T-cell (primary cell): Measurements from ENCODE around the gene CNTNAP2. TPM values are rescaled to one million over a fixed set of nuclear protein-coding genes. Genes with fewer than 3 reads are reported as not detected.

Source experiments
- ATAC-seq, 4 experiments: fragments of 200-7000 bp in 3 of 4; fragments of 150-1000 bp in 1 of 4; cut with Tn5 transposase; replicated peaks in 1 of 4; 1 replicate in 3 of 4; 2 replicates in 1 of 4; pipeline ENCODE4 v1.10.0; 2021; ENCODE audit warnings: moderate library complexity in 3 of 4, mild to moderate bottlenecking in 2 of 4, moderate number of reproducible peaks in 1 of 4
- CTCF ChIA-PET, 2 donors: fragments of 300-600 bp; sonication (Branson Sonifier 250); formaldehyde crosslinking; loops; one replicate each; lab custom pipeline; 2022; ENCODE audit warnings: antibody characterized with exemption in 2 of 2; lab: Charles Lee
- POLR2A ChIA-PET, 2 donors: fragments of 300-600 bp; sonication (Branson Sonifier 250); formaldehyde crosslinking; loops; one replicate each; lab custom pipeline; 2022; ENCODE audit warnings: antibody characterized with exemption in 2 of 2; lab: Charles Lee
- DNase-seq, 35 experiments: peaks; one replicate each; pipeline versions ENCODE4 v3.0.0 to v3.0.0-alpha.2; 2013 to 2023
- H3K27ac ChIP-seq: one replicate; pipeline ENCODE4 v1.5.1; 2013; ENCODE audit warnings: low read length
- H3K27me3 ChIP-seq, 2 experiments: replicated peaks in 1 of 2; 1 replicate in 1 of 2; 2 replicates in 1 of 2; pipeline versions ENCODE4 v1.6.1 to v1.7.0; 2013; ENCODE audit warnings: low read length in 1 of 2, mixed read lengths in 1 of 2; ENCODE audit not compliant: control insufficient read depth in 2 of 2, insufficient read depth in 2 of 2; ENCODE audit errors: extremely low read depth in 1 of 2
- H3K36me3 ChIP-seq, 2 donors: 1 replicate in 1 of 2; 2 replicates in 1 of 2; pipeline versions ENCODE4 v1.6.1 to v1.7.0; 2013; ENCODE audit warnings: low read length in 1 of 2; ENCODE audit not compliant: control insufficient read depth in 2 of 2, insufficient read depth in 1 of 2; ENCODE audit errors: extremely low read depth in 1 of 2
- H3K4me1 ChIP-seq, 2 experiments: 1 replicate in 1 of 2; 2 replicates in 1 of 2; pipeline versions ENCODE4 v1.6.1 to v1.7.0; 2013; ENCODE audit warnings: low read length in 2 of 2, mixed read lengths in 1 of 2; ENCODE audit not compliant: insufficient read depth in 2 of 2, control insufficient read depth in 1 of 2; ENCODE audit errors: extremely low read depth in 1 of 2
- H3K4me3 ChIP-seq, 2 donors: 1 replicate in 1 of 2; 2 replicates in 1 of 2; pipeline versions ENCODE4 v1.5.1 to v1.7.0; 2013; ENCODE audit warnings: mild to moderate bottlenecking in 2 of 2, low read length in 1 of 2, moderate library complexity in 1 of 2; ENCODE audit not compliant: control insufficient read depth in 1 of 2; ENCODE audit errors: extremely low read depth in 1 of 2
- H3K9me3 ChIP-seq: 2 replicates; pipeline ENCODE4 v1.7.0; 2013
- H3K27ac Mint-ChIP-seq, 2 donors: one replicate each; pipeline ENCODE4 v1.8.0; 2020 to 2021; ENCODE audit warnings: mild to moderate bottlenecking in 2 of 2, mixed read lengths in 2 of 2
- H3K27me3 Mint-ChIP-seq, 2 donors: one replicate each; pipeline ENCODE4 v1.8.0; 2021 to 2022; ENCODE audit warnings: mixed read lengths in 2 of 2
- H3K36me3 Mint-ChIP-seq: one replicate; pipeline ENCODE4 v1.8.0; 2021; ENCODE audit warnings: mixed read lengths
- H3K4me1 Mint-ChIP-seq, 3 donors: one replicate each; pipeline ENCODE4 v1.8.0; 2020 to 2022; ENCODE audit warnings: mixed read lengths in 3 of 3, mild to moderate bottlenecking in 1 of 3
- H3K4me3 Mint-ChIP-seq, 3 donors: one replicate each; pipeline ENCODE4 v1.8.0; 2020 to 2022; ENCODE audit warnings: mild to moderate bottlenecking in 3 of 3, mixed read lengths in 3 of 3, moderate library complexity in 3 of 3
- H3K9me3 Mint-ChIP-seq, 3 donors: one replicate each; pipeline ENCODE4 v1.8.0; 2020 to 2022; ENCODE audit warnings: mixed read lengths in 3 of 3
- WGBS: methylation state at CpG from one replicate; pipeline ENCODE4 v1.1.5; 2013; ENCODE audit warnings: missing lambda C conversion rate; ENCODE audit not compliant: insufficient coverage; 5-methylcytosine and 5-hydroxymethylcytosine counted together
- total RNA-seq, 35 experiments: library from RNA in 6 of 35; stranded (reverse) in 6 of 35; fragments of 120-200 nt in 1 of 35; gene quantifications; one replicate each; pipeline versions ENCODE4 v1.2.1 to v1.2.4 and lab custom pipeline; 2013 to 2026

CNTNAP2 gene
- total RNA-seq, 5 donors from 2014 or later (not counting 1 experiment from before 2014, with no cell fraction given): 0.15 to 0.72 (median 0.21) TPM

- Histone ChIP-seq H3K27me3 (peaks cover 4 to 16% of the 10 kb centered on the region in 2 experiments), H3K9me3 (no peaks in the 10 kb centered on the region), H3K36me3 (no peaks in the 10 kb centered on the region), H3K4me1 (peaks cover 0 to 9% of the 10 kb centered on the region in 2 experiments), H3K27ac (no peak overlapping the region), H3K4me3 (no peak overlapping the region)
- 72% methylated on average over 7 of the region's 15 CpGs for WGBS
- H3K4me1 Mint-ChIP-seq: peaks cover 15 to 17% (median 15%) of the 10 kb centered on the region in 3 donors
- peaks cover 66 to 80% of the 10 kb centered on the region in 2 donors for H3K27me3 Mint-ChIP-seq
- H3K36me3 Mint-ChIP-seq: no peaks in the 10 kb centered on the region
- POLR2A ChIA-PET: no interaction called here
- DNase-seq (no peak), ATAC-seq (no peak)
- H3K4me3 Mint-ChIP-seq: peak overlapping the region in 1 of 3 donors; percentile 15
- CTCF ChIA-PET: no interaction called here
- H3K9me3 Mint-ChIP-seq: no peaks in the 10 kb centered on the region
- no peak overlapping the region for H3K27ac Mint-ChIP-seq
Observed at GRCh38 chr7:148340438-148341280, 2224.1 kb downstream of the CNTNAP2 start.

- no CpG with 5 or more reads among the region's 1 CpG for WGBS
- H3K4me3 Mint-ChIP-seq: no peak overlapping the region
- ChIA-PET POLR2A (no interaction called here), CTCF (no interaction called here)
- Histone ChIP-seq H3K9me3 (no peaks in the 10 kb centered on the region), H3K27ac (no peak overlapping the region), H3K36me3 (no peaks in the 10 kb centered on the region), H3K4me3 (no peak overlapping the region), H3K27me3 (peaks cover 0 to 7% of the 10 kb centered on the region in 2 experiments), H3K4me1 (peaks cover 0 to 4% of the 10 kb centered on the region in 2 experiments)
- peaks cover 34 to 53% of the 10 kb centered on the region in 2 donors for H3K27me3 Mint-ChIP-seq
- H3K9me3 Mint-ChIP-seq: no peaks in the 10 kb centered on the region
- peaks cover 6 to 8% (median 6%) of the 10 kb centered on the region in 3 donors for H3K4me1 Mint-ChIP-seq
- ATAC-seq (no peak), DNase-seq (no peak)
- H3K27ac Mint-ChIP-seq: no peak overlapping the region
- H3K36me3 Mint-ChIP-seq: no peaks in the 10 kb centered on the region
Observed at GRCh38 chr7:148344406-148344805, 2227.8 kb downstream of the CNTNAP2 start.

DNA sequence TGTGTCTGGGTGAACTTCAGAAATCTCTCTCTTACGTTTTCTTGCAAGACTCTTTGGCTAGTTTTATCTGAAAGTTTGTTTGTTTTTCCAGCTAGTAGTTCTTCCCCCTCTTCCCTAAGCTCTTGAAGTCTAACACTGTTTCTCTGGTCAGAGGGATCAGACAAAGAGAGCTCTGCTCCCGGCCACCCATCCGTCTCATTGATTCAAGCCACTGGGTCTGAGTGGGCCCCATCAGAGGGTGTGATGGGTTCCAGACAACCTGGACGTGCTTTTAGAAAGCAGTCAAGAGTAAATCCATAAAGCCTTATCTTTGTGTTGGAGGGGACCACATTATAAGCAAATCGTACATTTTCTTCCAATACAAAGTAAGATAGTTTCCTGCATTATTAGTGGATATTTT lies 2231.4 kb downstream of the CNTNAP2 start:
- ATAC-seq: no peak
- no peaks in the 10 kb centered on the region for H3K4me1 Mint-ChIP-seq
- no peak for DNase-seq
- ChIA-PET POLR2A (no interaction called here), CTCF (interaction anchor here (0.6 to 0.8 kb wide), 2 partner anchors 52 to 445 kb away, joined by 3 to 5 read pairs; no protein-coding TSS in a partner anchor)
- no peak overlapping the region for H3K27ac Mint-ChIP-seq
- no peaks in the 10 kb centered on the region for H3K27me3 ChIP-seq
- no peak overlapping the region for H3K4me3 Mint-ChIP-seq
- no peaks in the 10 kb centered on the region for H3K36me3 ChIP-seq
- WGBS: no CpG with 5 or more reads among the region's 5 CpGs
- peaks cover 10 to 34% of the 10 kb centered on the region in 2 donors for H3K27me3 Mint-ChIP-seq
- no peak overlapping the region for H3K27ac ChIP-seq
- H3K9me3 Mint-ChIP-seq: no peaks in the 10 kb centered on the region
- H3K4me1 ChIP-seq: no peaks in the 10 kb centered on the region
- no peaks in the 10 kb centered on the region for H3K36me3 Mint-ChIP-seq
- H3K9me3 ChIP-seq: no peaks in the 10 kb centered on the region
- no peak overlapping the region for H3K4me3 ChIP-seq

DNA sequence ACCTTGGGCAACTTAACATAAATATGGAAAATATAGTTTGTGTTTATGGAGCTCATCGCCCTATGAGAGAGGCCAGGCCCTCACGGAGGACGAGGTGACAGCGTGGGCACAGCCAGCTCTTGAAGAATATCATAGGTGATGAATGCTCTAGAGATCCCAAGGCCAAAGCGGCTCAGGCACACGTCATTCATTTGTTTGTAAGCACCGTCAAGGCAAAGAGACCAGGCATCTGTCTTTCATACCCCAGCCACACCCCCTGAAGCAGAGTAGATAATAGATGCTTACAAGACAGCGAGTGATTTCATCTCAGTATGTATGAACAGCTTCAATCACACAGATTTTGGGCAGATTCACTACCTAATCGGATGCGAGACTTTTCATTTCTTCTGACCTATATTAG lies 2231.9 kb downstream of the CNTNAP2 start:
- Histone ChIP-seq H3K4me3 (no peak overlapping the region), H3K27ac (no peak overlapping the region), H3K9me3 (no peaks in the 10 kb centered on the region), H3K36me3 (no peaks in the 10 kb centered on the region), H3K27me3 (no peaks in the 10 kb centered on the region), H3K4me1 (no peaks in the 10 kb centered on the region)
- ATAC-seq (no peak), DNase-seq (no peak)
- no peaks in the 10 kb centered on the region for H3K36me3 Mint-ChIP-seq
- no peaks in the 10 kb centered on the region for H3K9me3 Mint-ChIP-seq
- no peak overlapping the region for H3K4me3 Mint-ChIP-seq
- peaks cover 5 to 29% of the 10 kb centered on the region in 2 donors for H3K27me3 Mint-ChIP-seq
- ChIA-PET POLR2A (no interaction called here), CTCF (interaction anchor here in 1 of 2 donors (0.6 kb wide), 1 partner anchor 53 kb away, joined by 3 read pairs; no protein-coding TSS in a partner anchor)
- no CpG with 5 or more reads among the region's 10 CpGs for WGBS
- H3K27ac Mint-ChIP-seq: no peak overlapping the region
- H3K4me1 Mint-ChIP-seq: no peaks in the 10 kb centered on the region

DNA sequence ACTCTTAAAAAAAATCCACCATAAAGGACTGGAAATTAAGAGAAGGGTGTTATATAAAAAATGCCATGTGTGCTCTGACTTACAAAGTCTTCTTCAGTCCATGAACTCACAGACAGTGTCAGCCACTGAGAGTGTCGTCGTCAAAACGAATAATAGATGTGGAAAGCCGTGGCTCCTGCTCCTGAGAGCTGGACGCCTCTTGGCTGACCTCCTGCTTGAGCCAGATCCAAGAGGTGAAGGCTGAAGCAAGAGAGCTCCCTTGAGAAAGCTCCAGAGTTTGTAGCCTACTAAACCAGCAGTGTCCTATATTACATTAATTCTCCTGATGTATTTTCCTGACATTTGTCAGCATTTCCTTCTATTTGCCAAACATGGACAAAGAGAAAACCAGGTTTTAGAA lies 2239.7 kb downstream of the CNTNAP2 start:
- Mint-ChIP-seq H3K4me1 (no peaks in the 10 kb centered on the region), H3K9me3 (no peaks in the 10 kb centered on the region), H3K27ac (no peak overlapping the region), H3K4me3 (no peak overlapping the region), H3K36me3 (no peaks in the 10 kb centered on the region), H3K27me3 (peaks cover 4 to 10% of the 10 kb centered on the region in 2 donors)
- Histone ChIP-seq H3K4me1 (no peaks in the 10 kb centered on the region), H3K36me3 (no peaks in the 10 kb centered on the region), H3K27ac (no peak overlapping the region), H3K4me3 (no peak overlapping the region), H3K9me3 (no peaks in the 10 kb centered on the region), H3K27me3 (peaks cover 0 to 2% of the 10 kb centered on the region in 2 experiments)
- ChIA-PET CTCF (no interaction called here), POLR2A (no interaction called here)
- no peak for ATAC-seq
- no peak for DNase-seq
- WGBS: 82% methylated on average over 5 of the region's 5 CpGs

DNA sequence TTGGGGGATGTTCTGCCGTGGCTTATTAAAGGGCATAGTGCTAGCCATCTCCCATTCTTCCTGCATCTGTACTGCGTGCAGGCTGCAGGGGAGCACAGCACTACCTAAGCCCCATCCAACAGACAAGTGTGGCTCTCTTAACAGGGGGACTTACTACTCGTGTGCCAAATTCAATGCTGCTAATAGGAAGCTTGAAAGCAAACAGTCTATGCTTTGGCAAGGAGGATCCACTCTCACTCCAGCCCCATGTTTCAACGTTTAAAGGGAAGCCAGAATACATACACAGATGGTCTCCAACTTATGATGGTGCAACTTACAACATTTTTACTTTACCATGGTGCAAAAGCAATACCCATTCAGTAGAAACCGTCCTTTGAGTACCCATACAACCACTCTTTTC lies 2245.9 kb downstream of the CNTNAP2 start:
- no peak overlapping the region for H3K4me3 ChIP-seq
- H3K36me3 ChIP-seq: no peaks in the 10 kb centered on the region
- no peaks in the 10 kb centered on the region for H3K36me3 Mint-ChIP-seq
- ChIA-PET CTCF (no interaction called here), POLR2A (no interaction called here)
- ATAC-seq: no peak
- H3K4me1 ChIP-seq: no peaks in the 10 kb centered on the region
- H3K9me3 ChIP-seq: no peaks in the 10 kb centered on the region
- WGBS: 76% methylated on average over 4 of the region's 5 CpGs
- no peaks in the 10 kb centered on the region for H3K9me3 Mint-ChIP-seq
- H3K27me3 Mint-ChIP-seq: peaks cover 1 to 4% of the 10 kb centered on the region in 2 donors
- H3K27ac ChIP-seq: no peak overlapping the region
- H3K27ac Mint-ChIP-seq: no peak overlapping the region
- no peaks in the 10 kb centered on the region for H3K27me3 ChIP-seq
- H3K4me3 Mint-ChIP-seq: no peak overlapping the region
- DNase-seq: no peak
- H3K4me1 Mint-ChIP-seq: no peaks in the 10 kb centered on the region
